ENCODE results near the gene MAGIX. TPM values are rescaled to one million over a fixed set of nuclear protein-coding genes. Genes with fewer than 3 reads are reported as not detected.

Gene MAGIX
- polyA plus RNA-seq, 4 donors, result 3.5 to 8.5 (median 4.0) TPM

DNA sequence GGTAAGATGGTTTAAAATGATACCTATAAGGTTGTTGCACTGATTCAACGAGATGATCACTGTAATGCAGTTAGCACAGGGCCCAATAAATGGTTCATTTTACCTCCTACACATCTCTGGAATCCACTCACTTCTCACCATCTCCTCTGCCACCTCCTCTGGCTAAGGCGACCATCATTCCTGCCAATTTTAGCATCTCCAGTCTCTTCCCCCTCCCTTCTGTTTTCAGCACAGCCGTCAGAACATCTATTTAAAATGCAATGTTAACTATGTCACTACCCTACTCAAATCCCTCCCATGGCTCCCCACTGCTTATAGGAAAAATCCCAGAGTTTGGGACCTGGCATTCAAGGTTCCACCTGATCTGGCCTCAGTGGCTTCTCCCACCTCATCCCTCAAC, 41.0 kb downstream of the MAGIX start:
- no peak for DNase-seq (ENCODE audit: low read depth in 4 of 4, low spot score in 3 of 4)

DNA sequence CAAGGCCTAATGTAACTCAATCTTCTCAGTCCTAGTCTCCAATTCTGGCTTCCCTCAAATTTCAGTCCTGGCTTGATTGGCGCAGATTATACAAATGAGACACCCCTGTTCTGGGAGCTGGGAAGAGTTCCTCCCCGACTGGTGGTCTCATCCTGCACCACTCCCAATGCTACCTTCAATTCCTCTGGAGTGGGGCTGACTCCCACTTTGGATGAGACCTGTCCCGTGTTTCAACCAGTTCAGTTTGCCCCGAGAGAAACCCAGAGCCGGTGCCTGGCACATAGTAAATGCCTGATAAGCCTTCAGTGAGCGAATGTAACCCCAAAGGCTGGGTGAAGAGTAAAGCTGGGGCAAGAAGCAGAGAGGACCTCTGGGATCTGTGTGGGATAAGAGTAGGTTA, 41.5 kb downstream of the MAGIX start:
- no peak for DNase-seq (ENCODE audit: low read depth in 4 of 4, low spot score in 3 of 4)

DNA sequence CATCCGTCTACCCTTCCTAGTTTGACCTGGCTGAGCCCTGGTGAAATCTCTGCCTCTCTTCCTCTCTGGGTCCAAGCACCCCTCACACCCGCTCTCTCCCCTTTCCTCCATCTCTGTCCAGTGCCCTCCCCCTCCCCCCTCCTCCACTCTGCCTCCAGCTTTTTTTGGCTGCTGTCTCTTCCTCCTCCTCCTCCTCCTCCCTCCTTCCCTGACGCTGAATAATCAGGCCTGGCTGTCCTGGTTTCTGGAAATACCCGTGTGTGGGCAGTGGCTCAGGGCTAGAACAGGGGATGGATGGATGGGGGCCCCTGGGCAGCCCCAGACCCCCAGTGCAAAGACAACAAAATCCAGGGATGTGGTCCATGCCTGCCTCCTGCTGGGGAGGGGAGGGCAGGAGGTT, 42.2 kb downstream of the MAGIX start:
- DNase-seq (ENCODE audit: low read depth in 4 of 4, low spot score in 3 of 4), result no peak

DNA sequence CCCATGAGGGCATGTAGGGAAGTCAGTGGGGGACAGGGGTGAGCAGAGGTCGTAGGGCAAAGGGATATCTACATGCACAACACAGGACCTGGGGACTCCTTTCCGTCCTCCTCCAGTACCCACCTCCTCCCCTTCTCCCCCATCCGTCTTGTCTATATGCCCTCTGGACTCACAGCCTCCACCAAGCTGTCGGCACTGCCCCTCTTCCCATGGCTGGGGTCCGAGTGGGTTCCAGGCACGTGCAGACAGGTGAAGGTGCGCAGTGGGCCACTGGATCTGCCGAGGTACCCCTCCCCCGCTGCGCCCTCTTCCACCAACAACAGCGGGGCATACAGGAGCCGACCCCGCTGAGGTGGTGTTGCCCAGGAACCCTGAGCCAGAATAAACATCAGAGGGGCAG, 42.9 kb downstream of the MAGIX start:
- no peak for DNase-seq (ENCODE audit: low read depth in 4 of 4, low spot score in 3 of 4)

DNA sequence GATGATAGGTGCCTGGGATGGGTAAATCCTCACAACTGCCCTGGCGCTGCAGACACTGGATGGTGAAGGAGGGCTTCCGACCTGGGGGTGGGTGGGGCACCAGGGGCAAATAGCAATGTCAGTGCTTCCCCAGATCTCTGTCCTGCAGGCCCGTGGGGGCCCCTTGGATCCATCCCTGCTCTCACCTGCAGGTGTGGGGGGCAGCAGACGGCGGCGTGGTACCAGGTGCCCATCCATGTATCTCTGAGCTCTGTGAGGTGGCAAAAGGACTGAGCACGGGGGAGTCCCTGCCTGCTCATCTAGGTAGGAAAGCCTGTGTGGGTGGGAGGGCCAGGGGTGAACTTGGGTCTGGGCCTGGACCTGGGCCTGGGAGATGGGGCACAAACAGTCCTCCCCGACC, 44.0 kb downstream of the MAGIX start:
- no peak for DNase-seq (ENCODE audit: low read depth in 4 of 4, low spot score in 3 of 4)

DNA sequence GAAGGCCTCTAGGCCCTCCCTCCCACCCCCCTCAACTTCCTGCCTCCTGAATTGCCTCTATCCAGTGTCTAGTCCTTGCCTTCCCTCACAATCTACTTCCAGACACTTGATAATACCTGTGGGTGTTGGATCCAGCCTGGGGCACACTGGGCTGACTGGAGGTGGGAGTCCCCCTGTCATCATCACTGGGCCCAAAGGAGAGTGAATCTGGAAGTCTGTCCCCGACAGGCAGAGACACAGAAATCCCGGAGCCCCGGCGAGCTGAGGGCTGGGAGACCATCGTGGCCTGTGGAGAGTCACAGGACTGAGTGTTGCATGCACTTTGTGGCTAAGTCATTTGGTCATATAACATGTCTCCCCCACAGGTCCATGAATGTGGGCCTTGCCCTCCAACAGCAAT, 45.8 kb downstream of the MAGIX start:
- no peak for DNase-seq (ENCODE audit: low read depth in 4 of 4, low spot score in 3 of 4)

DNA sequence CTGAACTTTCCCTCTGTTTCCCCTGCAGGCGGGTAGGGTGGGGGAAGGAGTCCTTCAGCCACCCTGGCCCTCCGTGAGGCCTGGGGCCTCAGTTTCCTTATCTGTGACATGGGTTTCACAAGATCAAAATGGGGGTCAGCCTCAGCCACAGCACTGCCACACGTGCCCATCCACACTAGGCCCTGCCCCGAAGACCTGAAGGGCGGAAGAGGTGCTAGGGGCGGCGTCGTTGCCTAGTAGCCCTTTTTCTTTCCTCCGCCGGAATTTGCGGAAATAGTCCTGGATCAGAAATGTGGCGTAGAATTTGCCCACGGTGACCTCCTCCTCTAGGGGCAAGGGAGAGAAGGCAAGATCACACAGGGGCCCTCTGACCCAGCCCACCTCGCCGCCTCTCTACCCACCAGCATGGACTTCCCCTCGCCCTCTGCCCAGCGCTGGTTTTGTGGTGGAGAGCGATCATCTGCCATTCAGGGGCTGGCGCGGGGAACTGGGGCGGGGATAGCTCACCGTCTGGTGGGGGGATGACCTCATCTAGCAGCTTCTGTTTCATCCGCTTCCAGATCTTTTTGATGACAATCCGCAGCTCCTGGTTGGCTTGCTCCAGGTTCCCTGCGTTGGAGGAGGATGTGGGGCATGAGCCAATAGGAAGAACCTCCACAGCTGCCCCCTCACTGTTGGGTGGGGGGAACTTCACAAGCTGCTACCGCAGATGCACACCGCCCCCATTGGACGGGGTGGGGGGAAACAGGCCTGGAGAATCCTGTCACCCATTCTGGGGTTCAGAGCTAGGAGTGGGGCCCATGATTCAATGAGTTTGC, 47.1 kb downstream of the MAGIX start:
- no peak for DNase-seq (ENCODE audit: low read depth in 4 of 4, low spot score in 3 of 4)

DNA sequence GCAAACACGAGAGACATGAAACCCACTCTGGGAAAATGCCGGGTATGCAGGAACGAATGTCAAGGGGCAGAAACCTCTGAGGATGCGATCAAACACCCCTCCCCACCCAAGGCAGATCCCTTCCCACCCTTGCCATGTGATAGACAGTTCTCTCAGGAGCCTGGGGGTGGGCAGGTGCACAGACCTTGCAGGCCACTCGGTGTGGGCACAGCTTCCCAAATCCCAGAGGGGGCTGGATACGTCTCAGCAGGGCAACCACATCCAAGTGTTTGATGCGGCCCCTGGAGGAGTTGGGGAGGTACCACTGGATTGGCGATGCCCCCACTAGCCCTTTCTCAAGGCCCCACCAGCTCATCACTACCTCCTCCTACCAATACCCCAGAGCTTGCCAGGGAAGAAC, 47.8 kb downstream of the MAGIX start:
- no peak for DNase-seq (ENCODE audit: low read depth in 4 of 4, low spot score in 3 of 4)

DNA sequence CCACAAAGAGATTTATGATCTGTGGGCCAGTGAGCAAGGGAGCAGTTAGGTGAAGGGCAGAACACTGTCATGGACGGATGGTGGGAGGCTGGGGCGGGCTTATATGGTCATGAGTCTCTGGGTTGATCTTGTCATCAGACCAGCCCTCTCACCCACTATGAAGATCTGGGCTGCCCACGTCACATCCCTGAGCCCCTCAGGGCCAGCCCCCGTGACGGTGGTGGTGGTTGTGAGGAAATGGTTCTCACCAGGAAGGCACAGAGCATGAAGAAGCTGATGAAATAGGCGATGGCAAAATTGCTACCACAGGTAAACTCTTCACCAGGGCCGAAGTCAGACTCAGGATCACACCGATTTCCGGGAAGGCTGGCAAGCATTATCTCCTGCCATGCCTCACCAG, 48.5 kb downstream of the MAGIX start:
- no peak for DNase-seq (ENCODE audit: low read depth in 4 of 4, low spot score in 3 of 4)

DNA sequence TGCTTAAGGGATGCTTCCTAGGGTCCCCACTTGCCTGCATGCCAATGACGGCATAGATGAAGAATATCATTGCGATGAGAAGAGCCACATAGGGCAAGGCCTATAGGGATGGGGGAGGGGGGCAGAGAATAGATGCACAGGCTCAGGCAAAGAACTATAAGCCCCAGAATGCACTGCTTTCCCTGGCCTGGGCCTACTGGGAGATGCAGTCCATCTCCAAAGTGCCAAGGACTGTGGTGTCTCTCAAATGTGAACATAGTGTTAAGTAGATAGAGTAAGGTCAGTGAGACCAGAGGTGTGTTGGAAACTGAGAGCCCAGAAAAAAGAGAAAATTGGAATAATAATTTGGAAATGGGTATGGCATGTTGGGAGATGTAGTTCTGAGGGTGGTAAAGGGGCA, 49.7 kb downstream of the MAGIX start:
- no peak for DNase-seq (ENCODE audit: low read depth in 4 of 4, low spot score in 3 of 4)

DNA sequence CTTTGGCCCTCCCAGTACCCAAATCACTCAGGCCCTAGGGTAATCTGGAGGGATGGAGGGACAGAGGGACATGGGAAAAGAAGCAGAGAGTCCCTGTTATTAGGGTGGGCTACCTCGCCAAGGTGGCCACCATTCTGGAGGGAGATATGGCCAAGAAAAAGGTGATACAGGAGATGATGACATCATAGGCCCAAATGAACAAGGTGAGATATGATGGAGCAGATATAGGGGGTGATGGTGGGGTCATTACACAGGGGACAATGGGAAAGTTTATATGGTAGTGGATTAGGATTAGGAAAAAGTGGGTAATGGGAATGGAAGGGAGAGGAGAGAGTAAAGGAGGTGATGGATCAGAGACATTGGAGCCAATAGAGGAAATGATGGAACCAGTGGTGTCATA, 50.3 kb downstream of the MAGIX start:
- DNase-seq (ENCODE audit: low read depth in 4 of 4, low spot score in 3 of 4), result no peak

DNA sequence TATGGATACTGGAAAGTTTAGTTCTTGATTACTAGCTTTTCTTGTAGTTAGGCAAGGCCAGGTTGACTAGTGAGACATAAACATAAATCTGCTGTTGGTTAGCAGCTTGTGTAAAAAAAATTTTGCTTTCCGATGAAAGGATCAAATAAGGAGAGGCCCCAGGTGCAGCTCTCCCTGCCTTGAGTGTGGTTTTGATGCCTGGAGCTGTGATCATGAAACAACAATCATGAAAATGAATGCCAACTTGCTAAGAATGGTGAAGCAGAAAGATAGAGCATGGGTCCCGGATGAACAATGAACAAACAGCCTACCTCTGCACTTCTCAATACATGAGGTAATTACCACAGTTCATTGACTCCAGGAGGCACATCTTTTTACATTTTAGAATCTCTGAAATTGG, 51.9 kb downstream of the MAGIX start:
- no peak for DNase-seq (ENCODE audit: low read depth in 4 of 4, low spot score in 3 of 4)

DNA sequence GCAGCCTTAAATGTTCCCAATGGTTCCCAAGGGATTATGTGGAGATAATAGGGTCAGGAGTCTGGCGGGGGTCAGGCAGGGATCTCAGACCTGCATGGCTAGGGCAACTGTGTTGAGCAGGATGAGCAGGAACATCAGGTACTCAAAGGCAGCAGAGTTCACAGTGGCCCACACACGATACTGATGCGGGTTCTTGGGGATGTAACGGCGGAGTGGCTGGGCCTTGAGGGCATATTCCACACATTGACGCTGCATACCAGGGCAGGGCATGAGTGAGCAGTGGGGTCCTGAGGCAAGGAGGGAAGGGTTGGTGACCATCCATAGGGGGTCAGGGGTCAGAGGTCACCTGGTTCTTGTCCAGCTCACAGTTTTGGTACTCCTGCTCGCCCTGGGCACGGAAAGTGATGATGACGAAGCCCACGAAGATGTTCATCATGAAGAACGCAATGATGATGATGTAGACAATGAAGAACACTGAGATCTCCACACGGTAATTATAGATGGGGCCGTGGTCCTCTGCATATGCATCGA, 52.5 kb downstream of the MAGIX start:
- DNase-seq (ENCODE audit: low read depth in 4 of 4, low spot score in 3 of 4), result no peak

Other genes starting within 250 kb of the MAGIX start
- 1 to 10 TPM; 5.8 to 9.2 (median 6.7) TPM for gene PIM2, start 243.7 kb upstream of the MAGIX start, polyA plus RNA-seq (ENCODE audit: insufficient read length in 4 of 4)
- 10 to 100 TPM; 59.8 to 67.2 (median 63.9) TPM for gene OTUD5, start 205.2 kb upstream of the MAGIX start, polyA plus RNA-seq (ENCODE audit: insufficient read length in 4 of 4)
- gene KCND1, start 190.9 kb upstream of the MAGIX start, polyA plus RNA-seq (ENCODE audit: insufficient read length in 4 of 4), result 1 to 10 TPM; 2.7 to 6.6 (median 3.5) TPM
- 10 to 100 TPM; 40.3 to 72.8 (median 55.5) TPM for gene GRIPAP1, start 160.5 kb upstream of the MAGIX start, polyA plus RNA-seq (ENCODE audit: insufficient read length in 4 of 4)
- 10 to 100 TPM; 26.8 to 38.4 (median 34.1) TPM for gene TFE3, start 119.4 kb upstream of the MAGIX start, polyA plus RNA-seq (ENCODE audit: insufficient read length in 4 of 4)
- 10 to 100 TPM in 3 of 4 donors, 1 to 10 TPM in 1; 9.5 to 16.5 (median 11.1) TPM for gene CCDC120, start 103.8 kb upstream of the MAGIX start, polyA plus RNA-seq (ENCODE audit: insufficient read length in 4 of 4)
- gene PRAF2, start 88.8 kb upstream of the MAGIX start, polyA plus RNA-seq (ENCODE audit: insufficient read length in 4 of 4), result 10 to 100 TPM; 37.7 to 54.3 (median 42.0) TPM
- 10 to 100 TPM; 48.4 to 61.6 (median 55.6) TPM for gene WDR45, start 82.9 kb upstream of the MAGIX start, polyA plus RNA-seq (ENCODE audit: insufficient read length in 4 of 4)
- 10 to 100 TPM; 20.5 to 25.1 (median 23.1) TPM for gene GPKOW, start 39.0 kb upstream of the MAGIX start, polyA plus RNA-seq (ENCODE audit: insufficient read length in 4 of 4)
- gene PLP2, start 9.1 kb downstream of the MAGIX start, polyA plus RNA-seq (ENCODE audit: insufficient read length in 4 of 4), result 10 to 100 TPM; 14.8 to 42.3 (median 37.5) TPM
- gene PRICKLE3, start 23.6 kb downstream of the MAGIX start, polyA plus RNA-seq (ENCODE audit: insufficient read length in 4 of 4), result 1 to 10 TPM; 2.5 to 6.2 (median 4.6) TPM
- gene SYP, start 37.4 kb downstream of the MAGIX start, polyA plus RNA-seq (ENCODE audit: insufficient read length in 4 of 4), result 1 to 10 TPM; 2.5 to 3.9 (median 3.0) TPM
- under 1 TPM; 0.03 to 0.70 (median 0.11) TPM for gene CACNA1F, start 70.6 kb downstream of the MAGIX start, polyA plus RNA-seq (ENCODE audit: insufficient read length in 4 of 4)
- gene CCDC22, start 72.7 kb downstream of the MAGIX start, polyA plus RNA-seq (ENCODE audit: insufficient read length in 4 of 4), result 10 to 100 TPM; 11.2 to 22.5 (median 16.7) TPM
- under 1 TPM; 0.66 to 0.85 (median 0.79) TPM for gene FOXP3, start 102.0 kb downstream of the MAGIX start, polyA plus RNA-seq (ENCODE audit: insufficient read length in 4 of 4)
- 10 to 100 TPM in 1 of 4 donors, 1 to 10 TPM in 3; 4.8 to 11.5 (median 5.0) TPM for gene PPP1R3F, start 107.0 kb downstream of the MAGIX start, polyA plus RNA-seq (ENCODE audit: insufficient read length in 4 of 4)
- not detected for gene GAGE10, start 140.9 kb downstream of the MAGIX start, polyA plus RNA-seq (ENCODE audit: insufficient read length in 4 of 4)
- not detected for gene GAGE12J, start 159.3 kb downstream of the MAGIX start, polyA plus RNA-seq (ENCODE audit: insufficient read length in 4 of 4)
- gene GAGE13, start 168.8 kb downstream of the MAGIX start, polyA plus RNA-seq (ENCODE audit: insufficient read length in 4 of 4), result under 1 TPM in 1 of 4 donors, not detected in 3; 0.99 TPM

Data from left renal pelvis (tissue), 4 donors.